ENCODE data around the gene HNRNPH1.

DNA sequence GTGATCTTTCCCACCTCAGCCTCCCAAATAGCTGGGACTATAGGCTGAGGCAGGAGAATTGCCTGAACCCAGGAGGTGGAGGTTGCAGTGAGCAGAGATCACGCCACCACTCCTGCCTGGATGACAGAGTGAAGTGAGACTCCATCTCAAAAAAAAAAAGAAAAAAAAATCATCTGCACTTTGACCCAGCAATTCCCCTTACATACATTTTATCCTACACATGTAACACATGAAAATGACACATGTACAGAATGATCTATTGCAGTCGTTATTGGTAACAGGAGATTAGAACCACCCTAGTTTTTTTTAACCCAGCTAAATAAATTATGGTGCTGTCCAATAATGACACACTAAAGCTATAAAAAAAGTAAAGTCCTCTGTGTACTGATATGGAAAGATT lies 58.9 kb downstream of the HNRNPH1 start:
- TF ChIP-seq, protein P1, sequence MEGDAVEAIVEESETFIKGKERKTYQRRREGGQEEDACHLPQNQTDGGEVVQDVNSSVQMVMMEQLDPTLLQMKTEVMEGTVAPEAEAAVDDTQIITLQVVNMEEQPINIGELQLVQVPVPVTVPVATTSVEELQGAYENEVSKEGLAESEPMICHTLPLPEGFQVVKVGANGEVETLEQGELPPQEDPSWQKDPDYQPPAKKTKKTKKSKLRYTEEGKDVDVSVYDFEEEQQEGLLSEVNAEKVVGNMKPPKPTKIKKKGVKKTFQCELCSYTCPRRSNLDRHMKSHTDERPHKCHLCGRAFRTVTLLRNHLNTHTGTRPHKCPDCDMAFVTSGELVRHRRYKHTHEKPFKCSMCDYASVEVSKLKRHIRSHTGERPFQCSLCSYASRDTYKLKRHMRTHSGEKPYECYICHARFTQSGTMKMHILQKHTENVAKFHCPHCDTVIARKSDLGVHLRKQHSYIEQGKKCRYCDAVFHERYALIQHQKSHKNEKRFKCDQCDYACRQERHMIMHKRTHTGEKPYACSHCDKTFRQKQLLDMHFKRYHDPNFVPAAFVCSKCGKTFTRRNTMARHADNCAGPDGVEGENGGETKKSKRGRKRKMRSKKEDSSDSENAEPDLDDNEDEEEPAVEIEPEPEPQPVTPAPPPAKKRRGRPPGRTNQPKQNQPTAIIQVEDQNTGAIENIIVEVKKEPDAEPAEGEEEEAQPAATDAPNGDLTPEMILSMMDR (IDR thresholded peaks at IDR 0.05; ENCODE audit: insufficient read depth, low read depth, low read length) = no peak
- no peak for TF ChIP-seq EZH2 (IDR thresholded peaks at IDR 0.05; ENCODE audit: insufficient read depth, low read length)
